ENCODE data around the gene KRT16.
"Not testable (repeated sequence)": the region's sequence is repeated elsewhere in the genome, so short reads cannot be mapped to it uniquely, and the experiment has no call there.

GRCh38 chr17:41626028-41626913 is 13.7 kb upstream of the KRT16 start:
- not testable (repeated sequence) for TF ChIP-seq PHF8 (conservative IDR thresholded peaks at IDR 0.05; ENCODE audit: low read depth, low read length); JUND (IDR thresholded peaks at IDR 0.05; ENCODE audit: low read length); GABPA (IDR thresholded peaks at IDR 0.05; ENCODE audit: borderline replicate concordance, insufficient read depth, low read length); SIN3A (conservative IDR thresholded peaks at IDR 0.05 in 1 of 2, IDR thresholded peaks at IDR 0.05 in 1 of 2; ENCODE audit: low read depth in 1 of 2, low read length in 2 of 2); SRF (IDR thresholded peaks at IDR 0.05; ENCODE audit: low read depth, low read length); ZNF274 (IDR thresholded peaks at IDR 0.05; ENCODE audit: borderline replicate concordance, extremely low read depth, low read length); POLR2AphosphoS5 (IDR thresholded peaks at IDR 0.05; ENCODE audit: low read depth, low read length)

All from H1 (cell line).